SHP77 treated with DMSO at 0.1 percent for 48 hours (cell line): Measurements from ENCODE around the gene ATF7.
"Not testable (repeated sequence)": the region's sequence is repeated elsewhere in the genome, so short reads cannot be mapped to it uniquely, and the experiment has no call there.

Experiments used
- DNase-seq: peaks from one replicate; lab custom pipeline; 2025; lab: John Stamatoyannopoulos, UW

The ATF7 gene

DNA sequence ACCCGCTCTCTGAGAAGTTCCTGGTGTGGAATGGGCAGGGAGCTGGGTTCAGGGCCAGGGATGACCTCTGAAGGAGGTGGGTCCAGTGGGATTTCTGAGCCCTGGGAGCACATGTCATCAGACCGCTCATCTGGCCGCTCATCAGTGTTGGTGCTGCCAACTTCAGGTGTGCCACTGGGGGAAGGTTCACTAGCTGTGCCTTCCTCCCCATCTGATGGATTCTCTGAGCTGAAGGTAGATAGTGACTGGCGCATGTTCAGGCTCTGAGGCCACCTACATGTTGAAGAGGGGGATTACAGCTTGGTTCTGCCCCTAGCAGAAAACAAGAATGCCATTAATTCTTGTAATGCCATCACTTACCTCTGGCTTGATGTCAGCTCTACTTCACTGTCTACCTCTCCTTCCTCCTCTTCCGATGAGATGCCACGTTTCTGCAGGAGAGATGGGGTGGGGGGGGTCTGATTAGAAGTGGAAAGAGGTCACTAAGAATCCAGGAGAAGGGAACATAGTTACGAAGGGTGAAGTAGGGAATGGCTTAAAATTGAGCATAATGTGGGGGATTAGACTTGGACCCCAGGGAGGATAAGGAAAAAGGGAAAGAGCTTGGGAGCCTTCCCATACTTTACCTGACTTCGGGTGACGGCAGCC lies 144.1 kb downstream of the ATF7 start:
- no peak for DNase-seq

DNA sequence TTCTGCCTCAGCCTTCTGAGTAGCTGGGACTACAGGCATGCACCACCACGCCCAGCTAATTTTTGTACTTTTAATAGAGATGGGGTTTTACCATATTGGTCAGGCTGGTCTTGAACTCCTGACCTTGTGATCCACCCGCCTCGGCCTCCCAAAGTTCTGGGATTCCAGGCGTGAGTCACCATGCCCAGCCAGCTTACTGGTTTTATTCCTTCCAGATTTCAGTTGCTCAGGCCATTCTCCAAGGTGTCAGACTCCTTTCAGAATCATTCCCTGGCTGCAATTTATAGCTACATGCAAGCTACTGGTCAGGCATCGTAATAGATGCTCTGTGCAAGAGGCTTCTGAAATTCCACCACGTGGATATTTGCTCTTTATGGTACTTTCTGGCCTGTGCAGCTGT lies 144.7 kb downstream of the ATF7 start:
- not testable (repeated sequence) for DNase-seq

DNA sequence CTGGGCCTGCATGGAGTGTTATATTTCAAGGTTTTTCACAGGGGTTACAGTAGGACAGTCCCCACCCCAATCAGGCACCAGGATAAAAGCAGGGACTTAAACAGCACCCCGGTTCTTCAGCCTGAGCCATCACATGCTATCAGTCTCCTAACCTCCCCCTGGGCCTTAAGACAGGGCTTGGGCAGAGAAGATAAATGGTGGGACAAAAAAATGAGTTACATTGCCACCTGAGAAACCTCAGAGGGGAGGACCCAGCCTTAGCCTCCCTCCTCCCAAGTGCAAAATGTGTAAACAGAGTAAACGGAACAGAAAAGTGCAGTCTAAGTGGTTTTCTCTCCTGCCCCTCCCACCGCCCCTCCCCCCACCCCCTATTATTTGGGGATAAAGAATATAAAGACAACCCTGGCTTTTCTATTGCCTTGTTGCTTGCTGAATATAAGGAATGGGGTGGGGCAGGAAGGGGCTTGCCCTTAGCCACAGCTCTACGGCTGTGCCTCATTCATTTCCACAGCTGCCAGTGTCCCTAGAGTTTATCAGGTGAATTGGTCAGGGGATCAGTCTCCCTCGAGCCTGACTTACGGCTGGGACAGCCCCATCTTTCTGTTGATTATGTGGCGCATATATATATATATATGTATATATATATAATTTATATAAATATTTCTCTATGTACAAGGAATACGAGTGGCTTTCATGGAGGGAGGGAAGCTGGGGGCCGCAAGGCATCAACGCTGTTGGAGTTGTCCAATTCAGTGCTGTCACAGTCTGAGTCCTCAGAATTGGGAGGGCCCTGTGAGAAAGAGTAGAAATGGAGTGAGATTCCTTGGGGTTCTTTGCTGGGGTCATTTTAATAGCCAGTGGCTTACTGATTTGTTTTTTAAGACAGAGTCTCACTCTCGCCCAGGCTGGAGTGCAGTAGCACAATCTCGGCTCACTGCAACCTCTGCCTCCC lies 145.4 kb downstream of the ATF7 start:
- no peak for DNase-seq

DNA sequence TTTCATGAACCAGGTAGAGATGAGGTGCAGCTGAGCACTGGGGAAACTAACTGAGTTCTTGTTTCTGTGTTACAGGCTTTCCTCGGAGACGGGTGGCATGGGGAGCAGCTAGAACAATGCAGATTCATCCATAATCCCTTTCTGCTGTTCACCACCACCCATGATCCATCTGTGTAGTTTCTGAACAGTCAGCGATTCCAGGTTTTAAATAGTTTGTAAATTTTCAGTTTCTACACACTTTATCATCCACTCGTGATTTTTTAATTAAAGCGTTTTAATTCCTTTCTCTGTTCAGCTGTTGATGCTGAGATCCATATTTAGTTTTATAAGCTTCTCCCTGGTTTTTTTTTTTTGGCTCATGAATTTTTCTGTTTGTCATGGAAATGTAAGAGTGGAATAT lies 146.9 kb downstream of the ATF7 start:
- DNase-seq = no peak

DNA sequence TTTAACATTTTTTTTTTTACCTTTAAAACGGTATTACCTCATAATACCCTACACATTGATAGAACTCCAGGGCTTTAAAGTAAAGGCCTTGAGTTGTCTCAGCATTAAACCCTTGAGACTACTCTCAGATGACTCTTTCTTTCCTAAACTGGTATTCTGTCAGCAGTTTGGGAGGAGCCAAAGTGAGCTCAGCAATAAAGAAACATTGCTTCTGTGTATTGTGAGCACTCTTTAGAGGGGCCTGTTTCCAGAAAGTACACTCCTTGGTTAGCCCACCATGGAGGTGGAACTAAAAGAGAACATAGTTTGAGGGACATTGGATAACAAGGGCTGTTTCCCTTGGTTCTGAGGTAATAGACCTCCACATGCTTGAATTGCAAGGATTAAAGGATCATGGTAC lies 147.3 kb downstream of the ATF7 start:
- no peak for DNase-seq

DNA sequence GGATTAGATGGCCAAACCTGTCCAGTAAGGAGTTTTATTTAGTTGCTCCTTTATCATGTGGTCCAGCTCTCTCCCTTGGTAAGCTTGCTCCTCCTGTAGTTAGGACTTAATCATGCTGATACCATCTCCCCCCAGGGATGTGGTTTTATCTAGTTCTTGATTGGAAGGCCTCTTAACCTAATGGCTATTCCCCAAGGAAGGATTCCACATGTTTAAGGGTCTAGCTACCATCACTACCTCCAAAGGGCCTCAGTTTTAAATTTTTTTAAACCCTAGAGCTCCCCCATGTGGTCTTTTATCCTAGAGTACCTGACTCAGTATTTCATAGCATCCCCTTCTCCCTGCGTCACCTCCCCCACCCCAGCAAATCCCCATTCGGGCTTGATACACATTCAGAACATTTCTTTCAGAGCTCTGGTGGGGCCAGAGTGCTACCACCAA lies 149.4 kb downstream of the ATF7 start:
- DNase-seq = no peak

DNA sequence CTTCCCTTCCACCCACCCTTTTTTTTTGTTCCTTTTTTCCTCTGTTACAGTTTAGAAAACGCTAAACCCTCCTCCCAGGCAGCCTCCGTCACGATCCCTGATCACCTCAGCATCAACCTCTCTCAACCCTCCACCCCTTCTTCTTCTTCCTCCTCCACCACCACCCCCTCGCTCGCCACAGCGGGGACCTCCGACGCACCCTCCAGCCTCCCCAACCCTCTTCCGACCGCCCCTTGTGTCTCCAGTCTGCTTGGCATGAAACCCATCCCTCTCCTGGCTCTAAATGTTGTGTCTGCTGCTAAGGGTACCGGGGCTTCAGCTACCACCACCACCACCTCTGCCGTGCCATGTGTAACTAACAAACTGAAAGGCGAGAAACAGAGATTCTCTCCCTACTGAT lies 151.4 kb downstream of the ATF7 start:
- no peak for DNase-seq

DNA sequence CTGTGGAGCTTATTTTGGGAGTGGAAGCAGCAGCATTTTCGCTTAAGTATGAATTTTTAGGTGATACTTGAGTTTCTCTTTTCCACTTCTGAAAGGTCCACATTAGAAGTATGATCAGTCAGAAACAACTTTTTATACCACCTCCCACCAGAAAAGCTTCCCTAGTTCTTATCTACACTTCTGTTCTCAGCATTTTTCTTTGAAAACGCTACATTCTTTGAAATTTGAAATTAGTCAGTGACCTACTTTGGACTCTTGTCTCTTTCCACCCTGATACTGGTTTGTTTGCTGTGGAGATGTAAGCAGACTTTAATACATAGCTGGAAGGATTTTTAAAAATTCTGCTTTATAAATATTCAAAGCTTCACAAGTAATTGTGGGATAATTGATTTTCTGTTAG lies 152.1 kb downstream of the ATF7 start:
- no peak for DNase-seq

DNA sequence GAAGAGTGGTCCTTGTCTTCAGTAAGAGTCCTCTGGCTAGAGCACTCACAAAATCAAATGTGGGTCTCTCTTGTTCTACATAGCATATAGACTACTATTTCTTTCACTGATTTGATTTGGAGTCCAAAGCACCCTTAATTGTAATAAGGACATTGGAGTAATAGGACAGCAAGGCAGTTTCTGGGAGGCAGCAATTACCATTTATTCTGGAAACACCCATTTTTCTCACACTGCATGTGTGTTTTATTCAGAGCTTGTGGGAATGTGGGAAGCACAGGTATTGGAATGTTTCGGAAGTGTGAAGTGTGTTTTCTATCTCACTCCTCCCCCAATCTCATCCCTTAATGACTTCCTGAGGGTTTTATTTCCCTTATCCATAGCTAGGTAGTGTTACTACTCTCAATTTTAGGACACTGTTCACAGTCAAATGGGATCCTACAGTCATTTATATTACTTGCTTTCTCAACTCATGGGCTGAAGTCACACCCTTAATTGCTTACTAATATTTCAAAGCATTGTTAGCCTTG lies 154.1 kb downstream of the ATF7 start:
- DNase-seq = no peak

DNA sequence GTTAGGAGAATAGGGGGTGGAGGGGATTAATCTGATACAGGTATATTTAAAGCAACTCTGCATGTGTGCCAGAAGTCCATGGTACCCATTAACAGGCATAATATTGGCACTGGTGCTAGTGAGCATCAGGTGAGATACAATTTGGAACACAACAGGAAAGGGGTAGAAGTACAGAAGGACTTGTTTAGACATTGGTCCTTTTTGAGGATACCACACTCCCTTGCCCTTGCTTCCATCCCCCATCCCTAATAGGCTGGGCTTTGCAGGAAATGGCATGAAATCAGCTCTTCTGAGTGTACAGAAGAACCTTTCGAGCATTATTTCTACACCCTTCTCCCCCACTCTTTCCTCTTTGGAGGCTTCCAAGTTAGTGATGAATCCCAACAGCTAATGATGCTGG lies 157.9 kb downstream of the ATF7 start:
- DNase-seq = no peak

DNA sequence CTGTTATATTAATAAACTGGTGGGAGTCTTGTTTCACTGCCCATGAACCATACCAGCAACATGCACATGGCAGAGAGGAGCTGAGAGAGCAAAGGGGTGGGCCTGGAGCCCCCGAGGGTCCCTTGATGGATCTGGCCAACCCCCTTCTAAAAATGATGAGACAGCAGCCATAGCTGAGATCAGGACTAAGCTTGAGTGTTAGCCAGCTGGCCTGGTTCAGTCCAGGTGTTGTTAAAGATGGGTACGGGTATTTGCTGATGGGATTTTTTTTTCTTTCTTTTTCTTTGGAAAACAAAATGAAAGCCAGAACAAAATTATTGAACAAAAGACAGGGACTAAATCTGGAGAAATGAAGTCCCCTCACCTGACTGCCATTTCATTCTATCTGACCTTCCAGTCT lies 158.3 kb downstream of the ATF7 start:
- no peak for DNase-seq

DNA sequence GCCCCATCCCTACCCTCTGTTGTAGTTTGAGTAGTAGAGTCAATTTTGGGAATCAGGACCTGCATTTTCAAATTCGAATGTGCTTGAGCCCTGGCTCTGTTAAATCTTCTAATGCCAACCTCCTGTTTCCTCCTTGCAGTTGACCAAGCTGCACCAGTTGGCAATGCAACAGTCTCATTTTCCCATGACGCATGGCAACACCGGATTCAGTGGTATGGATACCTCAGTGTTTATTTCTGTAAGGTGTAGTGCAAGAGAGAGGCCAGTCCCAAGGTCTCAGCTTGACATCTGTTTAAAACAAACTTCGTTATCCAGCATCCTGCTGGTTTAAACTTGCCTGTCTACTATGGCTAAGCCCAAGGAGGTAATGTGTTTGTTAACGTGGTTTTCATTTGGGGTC lies 159.1 kb downstream of the ATF7 start:
- DNase-seq = no peak

DNA sequence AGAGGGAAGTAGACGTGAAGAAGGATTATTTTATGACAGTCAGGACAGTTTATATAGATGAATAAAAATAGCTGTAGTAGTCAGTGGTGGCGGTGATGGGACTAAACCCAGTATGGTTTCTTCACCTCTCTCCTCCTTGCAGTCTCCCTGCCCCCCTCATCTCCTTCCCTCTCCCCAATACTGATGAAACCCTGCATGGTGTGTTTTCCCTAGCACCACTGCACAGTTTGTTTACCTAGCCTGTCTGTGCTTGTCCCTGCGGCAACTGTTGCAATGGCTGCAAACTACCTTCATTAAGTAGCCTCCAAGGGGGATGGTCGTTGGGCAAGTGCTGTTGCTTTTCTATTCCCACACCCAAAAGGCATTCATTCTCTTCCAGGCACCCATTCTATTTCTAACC lies 159.5 kb downstream of the ATF7 start:
- DNase-seq = no peak

DNA sequence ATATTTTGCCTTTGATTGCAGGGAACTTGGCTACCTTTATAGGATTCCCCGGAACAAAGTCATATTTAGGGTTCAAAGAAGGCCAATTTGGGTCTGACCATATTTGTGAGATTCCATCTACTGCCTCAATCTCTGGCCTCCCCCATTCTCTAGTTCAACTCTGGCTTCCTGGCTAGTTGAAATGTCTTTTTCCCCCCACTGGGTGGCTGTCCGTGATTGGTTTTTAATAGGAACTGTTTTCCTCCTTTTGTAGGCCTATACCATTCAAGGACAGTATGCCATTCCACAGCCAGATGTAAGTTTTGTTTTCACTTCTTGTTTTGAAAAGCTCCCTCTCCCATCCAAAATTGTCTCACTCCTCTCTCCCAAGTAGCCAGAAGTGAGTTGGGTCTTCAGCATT lies 160.5 kb downstream of the ATF7 start:
- no peak for DNase-seq

DNA sequence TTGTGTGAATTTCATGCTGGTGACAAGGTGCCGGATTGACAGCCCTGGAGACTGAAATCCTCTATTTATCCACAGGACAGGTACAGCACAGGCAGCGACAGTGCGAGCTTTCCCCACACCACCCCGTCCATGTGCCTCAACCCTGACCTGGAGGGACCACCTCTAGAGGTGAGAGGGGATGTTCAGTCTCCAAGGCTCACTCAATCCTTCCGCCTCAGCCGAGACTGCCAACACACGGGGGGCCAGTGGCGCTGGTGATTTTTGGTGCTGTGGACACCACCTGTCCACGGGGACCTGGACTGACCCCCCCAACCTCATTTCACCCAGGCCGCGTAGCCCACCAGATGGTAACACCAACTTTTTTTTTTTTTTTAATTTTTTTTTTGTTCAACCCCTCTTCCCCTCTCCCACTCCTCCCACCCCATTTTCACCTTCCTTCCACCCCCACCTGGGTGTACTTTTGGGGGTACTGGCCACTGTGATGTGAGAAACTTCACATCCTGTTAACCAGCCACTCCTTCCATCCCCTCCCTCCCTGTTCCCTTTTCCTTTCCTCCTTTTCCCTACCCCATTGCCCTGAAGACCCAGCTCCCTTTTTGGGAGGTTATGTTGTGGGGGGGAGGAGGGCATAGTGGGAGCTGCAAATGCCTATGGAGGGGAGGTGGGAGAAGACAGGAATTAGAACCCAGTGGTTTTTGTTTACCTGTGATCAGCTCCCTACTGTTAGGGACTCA lies 161.3 kb downstream of the ATF7 start:
- no peak for DNase-seq

DNA sequence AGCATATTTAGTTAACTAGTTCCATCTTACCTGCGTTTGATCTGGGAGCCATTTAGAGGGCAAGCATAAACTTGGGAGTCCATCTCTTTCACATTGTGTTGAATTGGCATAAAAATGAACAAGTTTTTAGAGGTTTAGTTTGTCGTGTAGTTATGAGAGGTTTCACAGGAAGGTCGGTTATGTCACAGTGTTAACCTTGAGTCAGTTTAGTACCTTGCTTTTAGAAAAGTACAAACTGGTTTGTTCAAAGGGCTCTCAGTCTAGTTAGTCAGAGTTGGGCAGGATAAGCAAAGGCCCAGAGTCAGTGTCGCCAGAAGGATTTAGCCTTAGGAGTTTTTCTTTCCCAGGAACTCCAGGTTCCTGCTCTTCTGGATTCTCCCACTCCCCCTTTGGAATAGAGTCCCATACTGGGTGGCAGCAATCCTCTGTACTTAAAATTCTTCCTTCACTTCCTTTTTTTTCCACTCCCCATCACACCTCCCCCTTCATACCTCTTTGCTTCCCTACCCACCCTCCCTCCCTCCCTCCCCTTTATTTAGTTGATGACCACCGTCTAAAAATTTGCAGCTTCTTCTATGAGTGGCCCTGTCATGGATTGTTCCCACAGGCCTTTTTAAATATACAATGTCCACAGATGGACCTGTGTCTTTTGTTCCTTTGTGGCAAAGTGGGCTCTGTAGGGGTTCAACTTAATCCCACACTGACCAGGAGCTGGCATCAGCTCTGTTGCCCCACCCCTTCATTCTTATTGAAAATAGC lies 162.2 kb downstream of the ATF7 start:
- DNase-seq = no peak

DNA sequence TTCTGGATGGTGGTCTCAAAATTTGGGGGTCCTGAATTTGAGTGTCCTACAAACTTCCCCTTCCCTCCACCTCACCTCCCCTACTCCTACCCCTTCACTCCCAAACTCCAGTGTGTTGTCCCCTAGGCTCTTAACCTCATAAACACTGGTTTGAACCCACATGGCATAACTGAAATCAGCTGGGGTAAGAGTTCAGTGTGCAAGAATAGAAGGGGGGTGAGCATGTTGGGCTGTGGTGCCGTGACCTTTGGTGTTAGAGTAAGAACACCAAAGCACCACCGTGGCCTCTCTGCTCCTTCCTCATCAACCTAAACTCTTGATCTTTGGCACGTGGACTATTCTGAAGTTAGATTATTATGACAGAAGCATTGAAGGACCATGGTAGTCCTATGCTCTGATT lies 163.2 kb downstream of the ATF7 start:
- DNase-seq = no peak

DNA sequence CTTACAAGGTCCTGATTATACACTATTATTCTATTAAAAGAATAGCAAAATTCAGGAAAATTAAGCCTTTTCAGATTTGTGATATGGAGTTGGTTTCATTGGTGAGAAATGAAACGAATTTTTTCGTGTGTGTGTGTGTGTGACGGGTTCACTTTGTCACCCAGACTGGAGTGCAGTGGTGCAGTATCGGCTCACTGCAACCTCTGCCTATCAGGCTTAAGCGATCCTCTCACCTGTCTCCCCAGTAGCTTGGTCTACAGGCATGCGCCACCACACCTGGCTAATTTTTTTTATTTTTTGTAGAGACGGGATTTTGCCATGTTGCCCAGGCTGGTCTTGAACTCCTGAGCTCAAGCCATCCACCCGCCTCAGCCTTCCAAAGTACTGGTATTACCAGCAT lies 164.6 kb downstream of the ATF7 start:
- DNase-seq = no peak

DNA sequence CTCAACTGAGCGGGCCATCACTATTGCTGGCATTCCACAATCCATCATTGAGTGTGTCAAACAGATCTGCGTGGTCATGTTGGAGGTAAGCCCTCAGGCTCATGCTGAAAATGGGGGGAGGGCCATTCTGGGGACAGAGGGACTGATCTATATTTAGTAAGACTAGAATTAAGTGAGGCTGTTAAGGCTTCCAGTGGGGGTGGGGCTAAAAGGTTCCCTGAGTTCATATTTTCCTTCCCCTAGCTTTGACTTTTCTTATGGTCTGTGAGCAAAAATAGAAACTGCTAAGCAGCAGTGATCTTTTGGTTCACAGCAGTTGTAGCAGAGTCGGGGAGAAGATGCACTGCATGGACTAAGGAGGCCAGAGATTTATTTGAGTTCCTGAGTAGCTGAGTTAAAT lies 165.1 kb downstream of the ATF7 start:
- no peak for DNase-seq

DNA sequence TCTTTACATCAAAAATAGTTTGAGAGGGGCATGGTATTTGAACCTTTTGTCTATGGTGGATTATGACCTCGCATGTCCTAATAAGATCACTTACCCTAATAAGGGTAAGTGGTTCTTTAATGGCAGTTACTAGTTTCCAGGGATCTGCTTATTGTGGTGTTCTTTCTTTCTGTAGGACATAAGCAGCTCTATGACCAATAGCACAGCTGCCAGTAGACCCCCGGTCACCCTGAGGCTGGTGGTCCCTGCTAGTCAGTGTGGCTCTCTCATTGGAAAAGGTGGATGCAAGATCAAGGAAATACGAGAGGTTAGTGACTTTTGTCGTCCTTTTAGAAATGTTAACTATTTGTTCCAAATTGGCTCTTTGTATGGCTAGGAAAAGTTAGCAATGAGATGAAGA lies 167.1 kb downstream of the ATF7 start:
- DNase-seq = no peak
